ENCODE data around the gene AGAP2.
A peak's percentile ranks its signal among the peaks of the same experiment; 100 is the strongest.
"Not testable (repeated sequence)": the region's sequence is repeated elsewhere in the genome, so short reads cannot be mapped to it uniquely, and the experiment has no call there.

Gene AGAP2

GRCh38 chr12:57738661-57739237 is at the start of gene AGAP2:
TSS of gene AGAP2 (minus strand) at chr12:57738742. CDS start at chr12:57738246, 496 bp downstream.
- DNase-seq: no peak

- no peak for DNase-seq
Measured at GRCh38 chr12:57783861-57784260, 45.3 kb upstream of the AGAP2 start.

DNA sequence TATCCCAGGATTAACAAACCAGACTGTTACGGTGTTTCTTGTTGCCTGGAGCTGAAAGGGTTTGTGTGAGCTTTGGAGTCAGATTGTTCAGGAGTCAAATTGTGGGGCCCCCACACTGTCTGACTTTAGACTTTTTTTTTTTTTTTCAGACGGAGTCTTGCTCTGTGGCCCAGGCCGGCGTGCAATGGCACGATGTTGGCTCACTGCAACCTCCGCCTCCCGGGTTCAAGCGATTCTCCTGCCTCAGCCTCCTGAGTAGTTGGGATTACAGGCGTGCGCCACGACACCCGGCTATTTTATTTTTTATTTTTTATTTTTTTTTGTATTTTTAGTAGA is 44.9 kb upstream of the AGAP2 start:
- DNase-seq: no peak

GRCh38 chr12:57782608-57783465 is 44.3 kb upstream of the AGAP2 start, which contains the start of gene TSFM:
TSS of gene TSFM (plus strand) at chr12:57782787. CDS start at chr12:57782802, 15 bp downstream.
- peak; percentile 86 to 95 (median 93) for DNase-seq

DNA sequence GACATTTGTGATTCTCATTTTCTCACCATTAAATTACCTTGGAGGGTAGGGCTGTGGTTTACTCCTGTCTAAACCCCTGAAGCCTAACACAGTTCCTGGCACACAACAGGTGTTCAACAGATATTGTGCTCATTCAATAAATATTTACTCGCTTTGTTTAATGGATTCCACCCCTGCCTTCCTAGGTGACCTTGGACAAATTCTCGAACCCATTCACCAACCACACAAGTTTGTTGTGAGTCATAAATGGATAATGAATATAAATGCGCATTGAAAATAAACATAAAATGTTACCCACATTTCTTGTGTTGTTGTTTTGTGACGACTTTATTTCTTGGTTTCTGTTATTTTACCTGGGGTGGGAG is 43.7 kb upstream of the AGAP2 start:
- no peak for DNase-seq

DNA sequence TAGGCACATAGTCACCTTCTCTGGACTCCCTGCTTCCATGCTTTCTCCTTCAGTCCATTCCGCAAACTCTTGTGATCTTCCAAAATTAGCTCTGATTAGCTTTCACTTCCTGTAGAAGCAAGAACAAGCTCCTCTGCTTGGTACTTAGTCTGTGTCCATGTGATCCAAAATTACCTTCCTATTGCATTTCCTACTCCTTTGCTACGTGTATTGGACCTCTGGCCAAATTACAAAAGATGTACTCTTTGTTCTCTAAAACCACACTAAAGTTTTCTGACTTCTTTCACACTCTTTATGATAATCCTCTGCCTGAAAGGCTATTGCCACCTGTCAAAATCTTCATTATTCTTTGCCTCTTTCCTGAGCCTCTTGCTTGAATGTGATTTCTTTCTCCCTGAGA is 43.3 kb upstream of the AGAP2 start:
- no peak for DNase-seq

DNA sequence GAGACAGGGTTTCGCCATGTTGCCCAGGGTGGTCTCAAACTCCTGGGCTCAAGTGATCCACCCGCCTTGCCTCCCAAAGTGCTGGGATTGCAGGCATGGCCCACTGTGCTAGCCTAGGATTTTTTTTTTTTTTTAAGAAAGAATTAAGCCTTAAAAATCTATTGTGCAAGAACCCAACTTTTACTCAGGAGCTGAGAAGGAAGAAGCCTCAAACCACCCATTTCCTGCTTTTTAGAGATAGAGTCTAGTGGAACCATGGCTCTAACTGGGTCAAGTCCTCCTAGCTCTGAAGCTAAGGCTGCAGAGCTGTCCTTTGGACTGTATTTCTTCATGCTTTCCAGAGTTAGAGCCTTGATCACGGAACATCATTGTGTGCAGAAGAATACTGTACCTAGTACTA is 42.7 kb upstream of the AGAP2 start:
- DNase-seq: no peak

- DNase-seq: no peak
Measured at GRCh38 chr12:57780284-57780897, 41.8 kb upstream of the AGAP2 start.

DNA sequence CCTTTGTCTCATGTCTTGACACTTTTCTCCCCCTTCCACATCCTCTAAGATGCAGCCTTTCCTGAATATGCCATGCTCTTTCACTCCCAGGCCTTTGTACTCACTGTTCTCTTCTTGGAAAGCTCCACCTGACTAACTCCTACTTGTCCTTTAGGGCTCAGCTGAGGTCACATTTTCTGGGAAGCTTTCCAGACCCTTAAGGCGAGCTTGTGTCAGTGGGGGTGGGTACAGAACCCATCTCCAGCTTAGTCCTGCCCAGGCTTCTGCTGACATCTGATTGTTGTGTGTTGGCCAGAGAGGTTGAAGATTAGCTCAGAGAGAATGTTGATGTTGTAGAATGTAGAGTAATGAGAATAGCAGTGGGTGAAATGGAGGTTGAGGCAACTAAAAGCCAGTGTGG is 41.2 kb upstream of the AGAP2 start:
- no peak for DNase-seq

DNA sequence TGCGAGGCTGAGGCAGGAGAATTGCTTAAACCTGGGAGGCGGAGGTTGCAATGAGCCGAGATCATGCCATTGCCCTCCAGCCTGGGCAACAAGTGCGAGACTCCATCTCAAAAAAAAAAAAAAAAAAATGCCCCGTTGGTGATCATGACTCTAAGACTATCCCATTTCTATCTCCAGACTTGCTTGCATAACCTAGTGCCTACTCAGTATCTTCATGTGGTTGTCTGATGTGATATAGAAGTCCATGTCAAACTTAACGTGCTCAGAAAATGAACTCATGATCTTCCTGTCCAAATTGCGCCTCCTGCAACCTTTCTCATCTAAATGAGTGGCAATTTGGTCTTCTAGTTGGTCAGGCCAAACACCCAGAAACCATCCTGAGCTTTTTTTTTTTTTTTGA is 39.4 kb upstream of the AGAP2 start:
- DNase-seq: no peak

DNA sequence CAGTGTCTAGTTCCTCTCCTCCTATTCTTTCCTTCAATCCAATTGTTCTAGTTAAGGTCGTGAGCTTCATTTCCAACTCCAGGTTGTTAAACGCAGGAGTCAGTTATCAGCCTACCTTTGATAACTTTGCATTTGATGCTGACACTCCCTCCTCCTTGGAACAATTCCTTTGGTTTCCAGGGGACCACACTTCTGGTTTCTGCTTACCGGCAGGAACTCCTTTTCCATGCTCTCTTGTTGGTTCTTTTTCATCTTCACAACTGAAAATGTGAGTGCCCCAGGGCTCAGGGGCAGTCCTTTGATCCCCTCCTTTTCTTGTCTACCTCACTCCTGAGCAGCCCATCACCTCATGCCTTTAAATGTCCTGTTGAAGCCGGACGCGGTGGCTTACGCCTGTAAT is 38.8 kb upstream of the AGAP2 start:
- DNase-seq: no peak

DNA sequence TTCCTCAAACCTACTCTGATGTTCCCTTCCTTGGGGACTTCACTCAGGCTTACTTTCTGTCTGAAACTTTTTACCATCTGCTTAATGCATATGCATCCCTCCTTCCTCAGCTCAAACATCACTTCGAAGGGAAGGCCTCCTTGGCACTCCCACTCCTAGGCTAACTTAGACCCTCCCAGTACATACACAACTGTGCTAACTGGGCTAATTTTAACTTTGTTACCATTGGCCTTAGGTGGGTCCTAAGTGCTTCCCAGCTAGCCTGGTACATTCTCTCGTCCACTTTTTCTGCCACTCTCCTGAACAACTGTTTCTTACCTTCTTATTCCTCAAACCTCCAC is 37.7 kb upstream of the AGAP2 start:
- no peak for DNase-seq

DNA sequence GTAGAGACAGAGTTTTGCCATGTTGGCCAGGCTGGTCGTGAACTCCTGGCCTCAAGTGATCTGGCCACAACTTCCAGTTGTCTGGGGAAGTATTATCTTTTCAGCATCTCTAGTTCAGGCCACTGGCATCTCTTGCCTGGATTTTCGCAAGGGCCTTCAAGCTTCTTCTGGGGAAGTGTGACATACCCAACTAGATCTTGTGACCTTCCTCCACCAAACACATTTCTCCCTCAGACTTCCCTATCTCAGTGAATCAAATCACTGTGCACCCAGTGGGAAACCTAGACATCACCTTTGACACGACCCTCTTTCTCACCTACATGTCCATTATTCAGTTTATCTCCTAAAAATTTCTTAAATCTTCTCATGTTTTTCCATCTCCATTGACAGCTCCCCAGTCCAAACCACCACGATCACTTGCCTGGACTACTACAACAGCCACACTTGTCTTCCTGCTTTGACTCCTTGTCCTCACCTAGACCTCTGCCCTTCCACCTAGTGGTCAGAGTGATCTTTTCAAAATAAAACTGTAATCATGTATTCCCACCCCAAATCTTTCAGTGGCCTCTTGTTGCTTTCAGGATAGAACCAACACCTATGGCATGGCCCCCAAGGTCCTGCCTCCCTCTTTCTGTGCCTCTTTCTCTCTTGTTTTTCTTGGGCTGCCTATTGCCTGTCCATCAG is 37.2 kb upstream of the AGAP2 start:
- no peak for DNase-seq

- DNase-seq: no peak
Measured at GRCh38 chr12:57775044-57775443, 36.5 kb upstream of the AGAP2 start.

DNA sequence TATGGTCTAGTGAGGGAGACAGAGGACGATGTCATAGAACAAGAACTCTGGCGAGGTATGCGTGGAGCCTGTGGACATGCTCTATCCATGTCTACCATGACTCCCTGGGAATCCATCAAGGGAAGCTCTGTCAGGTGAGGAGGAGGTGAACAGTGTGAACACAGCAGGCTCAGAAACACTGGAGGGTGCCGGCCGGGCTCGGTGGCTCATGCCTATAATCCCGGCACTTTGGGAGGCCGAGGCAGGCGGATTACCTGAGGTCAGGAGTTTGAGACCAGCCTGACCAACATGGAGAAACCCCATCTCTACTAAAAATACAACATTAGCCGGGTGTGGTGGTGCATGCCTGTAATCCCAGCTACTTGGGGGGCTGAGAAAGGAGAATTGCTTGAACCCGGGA is 36.1 kb upstream of the AGAP2 start:
- DNase-seq: not testable (repeated sequence)

DNA sequence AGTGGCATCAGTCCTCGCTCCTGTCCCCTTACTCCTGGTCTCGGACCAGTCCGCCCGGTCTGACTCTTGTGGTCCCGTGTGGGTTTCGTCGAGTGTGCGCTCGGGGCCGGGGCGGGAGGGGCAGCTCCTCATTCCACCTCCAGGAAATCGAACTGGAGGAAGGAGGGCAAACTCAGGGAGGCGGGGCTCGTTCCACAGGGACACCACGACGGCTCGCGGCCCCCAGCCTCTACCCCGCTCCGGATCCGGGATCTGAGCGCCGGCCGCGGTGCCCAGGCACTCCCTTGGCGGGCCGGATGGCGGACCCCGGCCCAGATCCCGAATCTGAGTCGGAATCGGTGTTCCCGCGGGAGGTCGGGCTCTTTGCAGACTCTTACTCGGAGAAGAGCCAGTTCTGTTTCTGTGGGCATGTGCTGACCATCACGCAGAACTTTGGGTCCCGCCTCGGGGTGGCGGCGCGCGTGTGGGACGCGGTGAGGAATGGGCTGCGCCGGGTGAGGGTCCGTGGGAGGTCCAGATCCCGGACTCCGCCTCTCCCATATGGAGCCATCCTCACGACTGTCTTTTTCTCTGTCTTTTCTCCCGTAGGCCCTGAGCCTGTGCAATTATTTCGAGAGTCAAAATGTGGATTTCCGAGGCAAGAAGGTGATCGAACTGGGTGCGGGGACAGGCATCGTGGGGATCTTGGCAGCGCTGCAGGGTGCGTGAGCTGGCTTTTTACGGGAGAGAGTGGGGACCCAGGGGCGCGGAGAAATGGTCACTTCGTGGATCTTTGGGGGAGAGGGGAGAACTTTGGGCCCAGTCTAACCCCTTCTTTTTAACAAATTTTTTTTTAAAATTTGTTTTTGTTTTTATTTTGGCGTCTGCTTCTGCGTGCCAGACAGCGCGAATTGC is 34.1 kb upstream of the AGAP2 start, which contains the start of gene EEF1AKMT3:
EEF1AKMT3 (plus strand) TSS at position 186 of the 894 bp plus-strand sequence; CDS start at position 297, 111 bp downstream.
- peak in 1 of 6 experiments; percentile 36 for DNase-seq

GRCh38 chr12:57771873-57772428 is 33.4 kb upstream of the AGAP2 start, which contains the start of gene METTL1:
TSS of gene METTL1 (minus strand) at chr12:57772105. CDS start at chr12:57772083, 22 bp downstream.
- peak; percentile 78 to 91 (median 84) for DNase-seq

DNA sequence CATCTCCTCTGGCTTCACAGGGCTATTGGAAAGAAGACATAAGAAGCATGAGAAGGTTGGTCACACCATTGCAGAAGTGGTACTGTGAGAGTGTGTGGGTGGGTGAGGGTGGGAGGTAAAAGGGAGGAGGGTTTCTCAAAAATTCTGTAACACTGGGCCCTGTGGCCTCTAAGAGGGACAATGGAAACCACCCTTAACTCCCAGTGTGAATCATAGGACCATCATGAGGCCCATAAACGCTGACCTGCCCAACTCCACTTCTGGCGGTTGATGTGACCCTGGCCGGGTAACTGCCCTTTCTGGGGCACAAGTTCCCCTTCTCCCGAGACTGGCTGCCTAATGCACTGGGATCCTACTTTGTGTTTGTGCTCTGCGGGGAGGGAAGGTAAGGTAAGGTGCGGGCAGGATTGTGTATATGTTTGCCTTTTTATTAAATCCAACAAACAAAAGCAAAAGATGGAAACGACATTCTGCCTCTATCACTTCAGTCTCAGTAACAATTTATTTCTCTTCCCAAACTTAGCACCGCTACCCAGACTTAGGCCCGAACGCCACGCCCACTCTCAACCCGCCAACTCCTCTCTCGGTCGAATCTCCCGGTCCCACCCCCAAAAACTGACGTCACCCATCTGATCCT is 32.8 kb upstream of the AGAP2 start:
- DNase-seq: peak in 2 of 6 experiments; percentile 71 to 81

DNA sequence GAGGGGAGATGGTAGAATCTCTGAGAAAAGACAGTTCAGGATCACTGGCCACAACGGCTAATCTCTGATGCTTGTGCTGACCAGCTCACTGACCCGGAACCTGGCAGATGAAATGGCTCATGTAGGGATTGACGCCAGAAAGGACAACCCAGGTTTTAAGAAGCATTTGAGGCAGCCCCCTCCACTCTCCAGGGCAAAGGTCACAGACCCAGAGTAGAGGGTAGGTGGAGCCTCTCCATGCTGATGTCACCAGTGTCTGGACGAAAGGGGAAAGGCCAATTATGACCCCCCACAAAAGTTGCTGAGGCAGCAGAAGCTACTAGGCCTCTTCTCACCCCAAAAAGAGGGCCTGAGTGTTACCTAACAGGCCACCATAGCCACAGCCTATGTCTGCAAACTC is 32.2 kb upstream of the AGAP2 start:
- no peak for DNase-seq

GRCh38 chr12:57769594-57769993 is 31.1 kb upstream of the AGAP2 start:
- no peak for DNase-seq

DNA sequence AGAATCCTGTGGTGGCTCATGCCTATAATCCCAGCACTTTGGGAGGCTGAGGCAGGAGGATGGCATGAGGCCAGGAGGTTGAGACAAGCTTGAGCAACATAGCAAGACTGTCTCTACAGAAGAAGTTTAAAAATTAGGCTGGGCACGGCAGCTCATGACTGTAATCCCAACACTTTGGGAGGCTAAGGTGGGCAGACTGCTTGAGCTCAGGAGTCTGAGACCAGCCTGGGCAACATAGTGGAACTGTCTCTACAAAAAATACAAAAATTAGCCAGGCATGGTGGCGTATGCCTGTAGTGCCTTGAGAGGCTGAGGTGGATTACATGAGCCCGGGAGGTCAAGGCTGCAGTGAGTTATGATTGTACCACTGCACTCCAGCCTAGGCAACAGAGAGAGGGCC is 29.3 kb upstream of the AGAP2 start:
- DNase-seq: no peak

GRCh38 chr12:57767305-57767698 is 28.8 kb upstream of the AGAP2 start:
- DNase-seq: no peak
